HG03108 (cell line): Measurements from ENCODE around the gene ASTN2.
"Not testable (repeated sequence)": the region's sequence is repeated elsewhere in the genome, so short reads cannot be mapped to it uniquely, and the experiment has no call there.

Experiments used
- ATAC-seq: cut with Tn5 transposase; IDR thresholded peaks from one replicate; pipeline ENCODE4 v1.9.1; 2021; ENCODE audit warnings: moderate library complexity; ENCODE audit not compliant: unreplicated experiment

The ASTN2 gene

DNA sequence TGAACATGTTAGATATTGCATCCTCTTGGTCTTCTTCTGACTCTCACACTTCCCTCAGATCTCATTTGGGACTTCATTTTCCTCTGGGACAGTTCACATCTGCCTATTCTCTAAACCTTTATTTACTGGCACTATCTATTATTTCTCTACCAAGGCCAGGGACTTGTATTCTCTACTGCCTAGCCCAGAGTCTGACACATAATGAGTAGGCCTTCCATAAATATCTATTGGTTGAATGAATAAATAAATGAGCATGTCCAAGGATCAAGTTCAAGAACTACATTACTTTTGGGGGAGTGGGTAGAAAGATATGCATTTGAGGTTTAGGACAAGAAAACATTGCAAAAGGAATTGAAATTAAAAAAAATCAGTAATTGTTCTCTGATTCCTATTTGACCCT is 477.5 kb downstream of the ASTN2 start:
- ATAC-seq = no peak

GRCh38 chr9:116935149-116935897 is 479.5 kb downstream of the ASTN2 start:
- ATAC-seq = no peak

DNA sequence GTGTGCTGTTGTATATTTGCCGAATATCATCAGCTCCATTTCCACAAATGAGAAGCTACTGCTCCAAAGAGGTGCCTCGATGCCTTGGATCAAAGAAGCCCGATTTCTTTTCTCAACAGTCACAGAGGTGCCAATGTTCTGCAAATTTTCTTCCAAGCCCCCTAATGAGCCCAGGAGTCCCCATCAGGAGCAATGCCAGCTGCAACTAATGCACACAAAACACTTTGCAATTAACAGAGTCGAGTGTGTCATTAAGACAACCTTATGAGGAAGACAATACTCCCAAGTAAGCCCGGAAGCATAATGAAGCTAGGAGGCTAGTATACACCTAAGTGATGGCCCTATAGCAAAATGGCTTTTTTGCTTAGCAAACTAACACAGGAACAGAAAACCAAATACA is 480.7 kb downstream of the ASTN2 start:
- no peak for ATAC-seq

DNA sequence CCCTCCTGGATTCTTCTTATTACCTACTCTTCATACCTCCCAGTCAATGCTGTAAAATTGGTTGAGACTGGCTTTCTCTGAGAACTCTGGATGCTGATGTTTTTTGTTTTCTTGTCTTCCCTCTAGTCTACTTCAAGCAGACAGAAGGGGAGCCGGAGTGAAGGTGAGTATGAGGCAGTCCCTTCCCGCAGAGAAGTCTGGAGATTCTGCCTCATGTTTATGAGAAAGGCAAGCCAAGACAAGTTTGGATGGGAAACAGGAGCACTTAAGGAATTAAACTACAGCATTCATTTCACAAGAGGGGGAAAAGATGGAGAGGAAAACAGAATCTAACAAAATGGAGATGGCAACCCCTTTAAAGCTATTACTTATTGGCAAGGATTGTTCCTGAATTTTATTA is 481.6 kb downstream of the ASTN2 start:
- no peak for ATAC-seq

- ATAC-seq = no peak
These were observed 485.2 kb downstream of the ASTN2 start for GRCh38 chr9:116929621-116930020.

DNA sequence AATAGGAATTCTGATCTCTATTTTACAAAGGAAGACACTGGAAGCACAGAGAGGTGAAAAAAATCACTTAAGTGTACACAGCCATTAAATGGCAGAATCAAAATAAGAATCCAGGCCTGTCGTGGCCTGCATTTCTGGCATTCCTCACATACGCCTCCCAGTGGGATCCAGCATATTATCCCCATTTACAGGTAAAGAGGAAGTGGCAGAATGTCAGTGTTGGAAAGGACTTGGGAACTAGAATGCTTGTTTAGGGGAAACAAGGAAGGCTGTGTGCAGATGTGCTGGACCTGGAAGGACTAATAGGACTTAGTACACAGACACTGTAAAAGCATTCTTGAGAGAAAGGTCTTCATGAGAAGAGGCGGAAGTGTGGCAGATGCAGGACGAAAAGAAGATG is 486.0 kb downstream of the ASTN2 start:
- no peak for ATAC-seq

GRCh38 chr9:116928289-116928688 is 486.6 kb downstream of the ASTN2 start:
- no peak for ATAC-seq

DNA sequence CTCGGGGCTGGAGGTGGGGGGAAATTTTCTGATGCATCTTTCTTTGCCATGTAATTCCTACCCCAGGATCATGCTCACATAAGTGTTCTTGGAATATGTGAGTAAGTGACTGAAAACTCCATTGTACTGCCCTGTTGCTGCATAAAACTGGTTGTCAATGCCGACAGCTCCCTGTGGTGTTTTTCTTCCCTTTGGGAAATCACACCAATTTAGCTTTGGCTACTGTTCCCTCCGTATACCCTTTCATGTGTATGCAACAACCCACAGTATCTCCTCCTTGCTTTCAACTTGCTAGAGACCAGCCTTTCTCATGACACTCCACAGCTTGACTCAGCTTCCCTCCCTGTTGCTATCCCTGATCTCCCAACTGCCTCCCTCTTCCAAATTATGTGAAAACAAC is 487.1 kb downstream of the ASTN2 start:
- ATAC-seq = no peak

GRCh38 chr9:116925121-116925520 is 489.7 kb downstream of the ASTN2 start:
- ATAC-seq = no peak

GRCh38 chr9:116924462-116925110 is 490.3 kb downstream of the ASTN2 start:
- no peak for ATAC-seq

GRCh38 chr9:116917895-116918508 is 496.9 kb downstream of the ASTN2 start:
- ATAC-seq = not testable (repeated sequence)

DNA sequence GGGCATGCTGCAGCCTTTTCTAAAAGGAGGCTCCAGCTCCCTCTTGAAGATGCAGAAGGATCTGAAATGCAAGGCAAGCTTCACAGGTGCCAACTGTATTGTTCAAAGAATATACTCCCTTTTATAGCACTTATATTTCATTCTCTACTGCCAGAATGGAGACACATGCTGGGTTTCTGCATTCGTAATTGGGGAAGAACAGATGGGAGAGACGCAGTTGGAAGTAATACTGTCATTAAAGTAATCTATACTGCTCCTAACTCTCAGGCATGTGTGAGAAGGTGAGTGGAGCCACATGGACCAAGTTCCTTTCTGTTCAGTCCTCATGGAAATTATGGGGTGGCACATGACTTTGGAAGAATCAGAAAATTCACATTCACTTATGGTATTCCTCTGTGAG is 501.3 kb downstream of the ASTN2 start:
- ATAC-seq = no peak

DNA sequence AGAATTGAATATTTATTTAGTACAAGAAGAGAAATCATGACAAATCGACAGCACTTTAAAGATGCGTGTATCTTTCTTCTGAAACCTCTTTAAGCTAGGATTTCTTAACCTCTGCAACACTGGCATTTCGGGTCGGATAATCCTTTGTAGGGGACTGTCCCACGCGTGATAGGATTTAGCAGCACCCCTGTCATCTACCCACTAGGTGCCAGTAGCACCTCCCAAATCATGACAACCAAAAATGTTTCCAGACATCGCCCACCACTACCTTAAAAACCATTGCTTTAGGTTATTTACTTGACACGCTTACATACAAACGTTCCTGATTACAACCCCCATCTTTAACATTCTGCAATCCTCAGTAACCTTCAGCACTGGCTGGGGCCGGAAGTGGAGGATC is 504.7 kb downstream of the ASTN2 start:
- ATAC-seq = no peak

GRCh38 chr9:116907989-116908388 is 506.9 kb downstream of the ASTN2 start:
- no peak for ATAC-seq

- ATAC-seq = no peak
These were observed 509.7 kb downstream of the ASTN2 start for GRCh38 chr9:116905171-116905588.

DNA sequence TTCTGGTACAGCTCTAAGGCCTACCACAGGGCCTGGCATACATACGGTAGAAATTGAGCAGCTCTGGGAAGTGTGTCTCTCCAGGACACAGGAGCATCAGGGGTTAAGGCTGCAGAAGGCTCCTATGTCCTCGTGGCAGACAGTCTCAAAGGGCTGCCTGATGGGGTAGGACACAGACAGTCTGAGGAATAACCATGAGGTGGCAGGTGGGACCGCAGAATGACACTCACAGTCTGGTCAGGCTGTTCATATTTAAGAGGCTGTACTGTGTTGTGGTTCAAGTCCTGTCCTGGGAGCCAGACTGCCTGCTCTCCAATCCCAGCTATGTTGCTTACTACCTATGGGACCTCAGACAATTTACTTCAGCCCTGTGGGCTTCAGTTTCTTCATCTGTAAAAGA is 510.7 kb downstream of the ASTN2 start:
- no peak for ATAC-seq

GRCh38 chr9:116901260-116901659 is 513.6 kb downstream of the ASTN2 start:
- no peak for ATAC-seq

- no peak for ATAC-seq
These were observed 514.3 kb downstream of the ASTN2 start for GRCh38 chr9:116900543-116900942.

DNA sequence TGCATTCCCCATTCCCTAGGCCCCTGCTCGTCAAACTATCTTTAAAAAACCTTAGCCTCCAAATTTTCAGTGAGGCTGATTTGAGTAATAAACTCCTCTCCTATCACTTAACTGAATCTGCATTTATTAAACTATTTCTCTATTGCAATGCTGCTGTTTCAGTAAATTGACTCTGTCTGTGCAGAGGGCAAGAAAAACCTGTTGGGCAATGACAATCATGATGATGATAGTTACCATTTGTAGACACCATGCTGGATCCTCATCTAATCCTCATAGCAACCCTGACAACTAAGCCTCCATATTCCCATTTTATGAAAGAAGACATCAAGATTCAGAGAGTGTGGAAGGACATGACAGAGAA is 514.9 kb downstream of the ASTN2 start:
- ATAC-seq = no peak

DNA sequence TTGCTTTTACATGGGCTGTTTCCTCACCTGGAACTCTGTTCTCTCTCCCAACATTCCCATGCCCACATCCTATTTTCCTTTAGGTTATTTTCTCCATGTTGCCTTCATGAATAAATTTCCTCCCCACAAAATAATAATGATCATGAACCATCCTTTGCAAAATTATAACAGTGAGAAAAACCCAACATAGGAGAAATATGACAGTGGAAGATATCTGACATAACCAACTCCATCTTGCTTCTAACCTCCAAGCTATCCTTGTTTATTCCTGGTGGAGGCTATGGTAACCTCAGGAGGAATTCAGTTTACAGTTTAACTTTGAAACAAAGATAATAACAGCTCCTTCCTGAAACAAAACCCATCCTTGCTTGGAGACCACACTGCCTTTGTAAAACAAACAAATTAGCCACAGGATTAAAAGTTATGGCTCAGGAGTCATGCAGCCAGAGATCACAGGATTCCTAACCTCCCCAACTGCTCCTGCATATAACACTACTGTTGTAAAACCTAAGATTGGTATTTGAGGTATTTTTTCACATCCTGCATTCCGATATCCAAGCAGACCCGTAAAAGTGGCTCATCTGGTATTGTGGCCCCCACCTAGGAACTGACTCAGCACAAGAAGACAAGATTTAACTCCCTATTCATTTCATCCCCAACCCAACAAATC is 515.4 kb downstream of the ASTN2 start:
- ATAC-seq = no peak

DNA sequence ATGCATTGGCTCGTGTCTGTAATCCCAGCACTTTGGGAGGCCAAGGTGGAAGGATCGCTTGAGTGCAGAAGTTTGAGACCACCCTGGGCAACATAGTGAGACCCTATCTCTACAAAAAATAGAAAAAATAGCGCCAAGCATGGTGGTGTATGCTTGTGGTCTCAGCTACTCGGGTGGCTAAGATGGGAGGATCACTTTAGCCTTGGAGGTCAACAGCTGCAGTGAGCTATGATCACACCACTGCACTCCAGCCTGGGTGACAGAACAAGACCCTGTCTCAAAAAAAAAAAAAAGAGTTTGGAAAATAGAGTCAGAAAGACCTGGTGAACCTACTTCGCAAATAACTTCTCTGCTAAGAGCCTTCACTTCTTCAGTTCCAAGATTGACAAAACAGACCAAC is 516.7 kb downstream of the ASTN2 start:
- not testable (repeated sequence) for ATAC-seq

- ATAC-seq = no peak
These were observed 517.7 kb downstream of the ASTN2 start for GRCh38 chr9:116897201-116897600.
